ENCODE measurements around the gene ZNF667. TPM values are rescaled to one million over a fixed set of nuclear protein-coding genes. Genes with fewer than 3 reads are reported as not detected.

The ZNF667 gene
- total RNA-seq: 12.3 TPM

GRCh38 chr19:56476651-56477428 is at the start of gene ZNF667:
ZNF667 (minus strand) TSS chr19:56477345; CDS start chr19:56462370, 14,975 bp downstream.
- DNase-seq (ENCODE audit: low spot score) (peak; percentile 71), ATAC-seq (peak; percentile 5)
- intact Hi-C loops (cut with DNase I): no loop called here

- ATAC-seq: no peak
- intact Hi-C loops (cut with DNase I): no loop called here
- no peak for DNase-seq (ENCODE audit: low spot score)
Measured at GRCh38 chr19:56525214-56525860, 48.2 kb upstream of the ZNF667 start.

GRCh38 chr19:56508290-56508778 is 31.2 kb upstream of the ZNF667 start:
- intact Hi-C loops (cut with DNase I): no loop called here
- ATAC-seq (peak; percentile 2), DNase-seq (ENCODE audit: low spot score) (no peak)

- ATAC-seq (peak; percentile 100), DNase-seq (ENCODE audit: low spot score) (peak; percentile 99)
- intact Hi-C loops (cut with DNase I): no loop called here
Measured at GRCh38 chr19:56507446-56508289, 30.5 kb upstream of the ZNF667 start, which contains the start of gene ZNF471. ZNF471 (plus strand) TSS chr19:56507855; CDS start chr19:56511572, 3,717 bp downstream.

GRCh38 chr19:56504581-56504980 is 27.4 kb upstream of the ZNF667 start:
- ATAC-seq: no peak
- intact Hi-C loops (cut with DNase I): no loop called here

GRCh38 chr19:56491399-56491798 is 14.3 kb upstream of the ZNF667 start:
- intact Hi-C loops (cut with DNase I): no loop called here
- DNase-seq (ENCODE audit: low spot score): no peak
- no peak for ATAC-seq

More at GRCh38 chr19:56504581-56504980, 27.4 kb upstream of the ZNF667 start:
- DNase-seq (ENCODE audit: low spot score): no peak

- peak; percentile 94 for DNase-seq (ENCODE audit: low spot score)
- peak; percentile 98 for ATAC-seq
- intact Hi-C loops (cut with DNase I): no loop called here
Measured at GRCh38 chr19:56477429-56478338, 539 bp upstream of the ZNF667 start.

GRCh38 chr19:56476093-56476492 is 1.1 kb downstream of the ZNF667 start:
- DNase-seq (ENCODE audit: low spot score) (no peak), ATAC-seq (no peak)
- intact Hi-C loops (cut with DNase I): no loop called here

GRCh38 chr19:56474308-56474707 is 2.8 kb downstream of the ZNF667 start:
- ATAC-seq (no peak), DNase-seq (ENCODE audit: low spot score) (no peak)
- intact Hi-C loops (cut with DNase I): no loop called here

- DNase-seq (ENCODE audit: low spot score) (no peak), ATAC-seq (no peak)
- intact Hi-C loops (cut with DNase I): no loop called here
Measured at GRCh38 chr19:56441206-56441792, 35.8 kb downstream of the ZNF667 start.

GRCh38 chr19:56423985-56424353 is 53.2 kb downstream of the ZNF667 start:
- no peak for ATAC-seq
- intact Hi-C loops (cut with DNase I): no loop called here
- DNase-seq (ENCODE audit: low spot score): no peak

- intact Hi-C loops (cut with DNase I): no loop called here
- DNase-seq (ENCODE audit: low spot score) (no peak), ATAC-seq (no peak)
Measured at GRCh38 chr19:56423276-56423984, 53.7 kb downstream of the ZNF667 start.

- no peak for ATAC-seq
- DNase-seq (ENCODE audit: low spot score): no peak
- intact Hi-C loops (cut with DNase I): no loop called here
Measured at GRCh38 chr19:56405062-56405461, 72.1 kb downstream of the ZNF667 start.

- DNase-seq (ENCODE audit: low spot score) (no peak), ATAC-seq (no peak)
- intact Hi-C loops (cut with DNase I): no loop called here
Measured at GRCh38 chr19:56404705-56405056, 72.5 kb downstream of the ZNF667 start.

- peak; percentile 97 for DNase-seq (ENCODE audit: low spot score)
- peak; percentile 99 for ATAC-seq
- intact Hi-C loops (cut with DNase I): no loop called here
Measured at GRCh38 chr19:56403764-56404704, 73.1 kb downstream of the ZNF667 start, which contains the start of gene ZNF583. ZNF583 (plus strand) TSS chr19:56404332; CDS start chr19:56407115, 2,783 bp downstream.

- no peak for DNase-seq (ENCODE audit: low spot score)
- intact Hi-C loops (cut with DNase I): no loop called here
- no peak for ATAC-seq
Measured at GRCh38 chr19:56403261-56403660, 73.9 kb downstream of the ZNF667 start.
